HG03565 (cell line): ENCODE measurements around the gene MAP3K8.
A peak's percentile ranks its signal among the peaks of the same experiment; 100 is the strongest.

Source experiments
- ATAC-seq: cut with Tn5 transposase; IDR thresholded peaks from one replicate; pipeline ENCODE4 v1.9.1; 2021; ENCODE audit warnings: mild to moderate bottlenecking, moderate library complexity; ENCODE audit not compliant: unreplicated experiment

The MAP3K8 gene

DNA sequence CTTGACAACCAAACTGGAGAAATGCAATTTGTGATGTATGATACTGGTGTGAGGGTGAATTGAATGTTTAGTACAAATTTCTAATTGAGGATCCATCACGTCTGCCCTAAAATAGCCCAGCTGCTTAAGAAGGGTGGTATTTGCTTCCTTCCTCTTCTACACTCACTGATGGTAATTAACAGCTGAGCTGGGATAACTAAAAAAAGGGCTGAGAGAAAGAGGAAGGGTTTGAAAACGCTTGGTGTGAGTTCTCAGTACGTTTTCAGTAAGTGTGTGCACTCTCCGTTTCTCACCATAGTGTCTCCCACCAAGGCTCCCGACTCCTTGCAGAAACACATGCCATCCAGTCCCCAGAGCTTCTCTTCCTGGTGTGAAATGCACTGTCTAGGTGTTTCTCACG lies 54.3 kb downstream of the MAP3K8 start:
- ATAC-seq = no peak

DNA sequence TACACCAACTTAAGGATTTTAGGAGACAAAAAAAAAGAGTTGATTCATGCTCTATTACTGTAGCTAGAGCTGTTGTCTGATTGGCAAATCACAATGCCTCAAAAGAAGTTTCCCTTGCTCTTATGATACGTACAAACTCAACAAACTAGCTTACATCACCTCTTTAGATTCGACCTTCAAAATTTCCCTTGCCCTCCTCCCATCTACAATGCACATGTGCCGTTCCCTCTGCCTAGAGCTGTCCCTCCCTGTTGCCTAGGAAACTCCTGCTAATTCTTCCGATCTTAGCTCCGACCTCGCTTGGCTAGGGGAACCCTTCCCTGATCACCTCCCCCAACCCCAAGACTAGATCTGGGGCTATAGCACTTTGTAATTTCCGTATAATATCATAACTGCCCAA lies 55.4 kb downstream of the MAP3K8 start:
- ATAC-seq = no peak

DNA sequence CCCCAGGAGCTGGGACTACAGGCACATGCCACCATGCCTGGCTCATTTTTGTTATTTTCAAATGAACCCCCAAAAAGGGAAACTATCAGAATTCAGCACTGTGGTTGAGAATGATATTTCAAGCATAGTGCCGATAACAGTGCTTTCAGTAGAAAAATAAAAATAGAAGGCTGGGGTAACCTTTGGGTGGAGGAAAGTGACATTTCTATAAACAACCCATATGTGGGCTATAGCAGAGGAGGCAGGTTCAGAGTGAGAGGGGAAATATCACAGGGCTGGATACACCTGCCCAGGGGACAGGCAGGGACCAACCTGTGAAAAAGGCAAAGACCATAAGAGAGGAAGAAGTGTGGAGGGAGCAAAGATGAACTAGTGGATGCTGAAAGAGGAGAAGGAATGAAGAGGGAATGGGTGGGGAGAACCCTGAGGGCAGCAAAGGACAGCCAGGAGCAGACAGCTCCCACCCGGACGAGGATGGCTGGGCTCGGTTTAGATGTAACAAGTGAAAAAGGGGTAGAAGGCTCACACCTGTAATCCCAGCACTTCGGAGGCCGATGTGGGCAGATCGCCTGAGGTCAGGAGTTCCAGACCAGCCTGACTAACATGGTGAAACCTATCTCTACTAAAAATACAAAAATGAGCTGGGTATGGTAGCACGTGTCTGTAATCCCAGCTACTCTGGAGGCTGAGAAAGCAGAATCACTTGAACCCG lies 56.5 kb downstream of the MAP3K8 start:
- no peak for ATAC-seq

DNA sequence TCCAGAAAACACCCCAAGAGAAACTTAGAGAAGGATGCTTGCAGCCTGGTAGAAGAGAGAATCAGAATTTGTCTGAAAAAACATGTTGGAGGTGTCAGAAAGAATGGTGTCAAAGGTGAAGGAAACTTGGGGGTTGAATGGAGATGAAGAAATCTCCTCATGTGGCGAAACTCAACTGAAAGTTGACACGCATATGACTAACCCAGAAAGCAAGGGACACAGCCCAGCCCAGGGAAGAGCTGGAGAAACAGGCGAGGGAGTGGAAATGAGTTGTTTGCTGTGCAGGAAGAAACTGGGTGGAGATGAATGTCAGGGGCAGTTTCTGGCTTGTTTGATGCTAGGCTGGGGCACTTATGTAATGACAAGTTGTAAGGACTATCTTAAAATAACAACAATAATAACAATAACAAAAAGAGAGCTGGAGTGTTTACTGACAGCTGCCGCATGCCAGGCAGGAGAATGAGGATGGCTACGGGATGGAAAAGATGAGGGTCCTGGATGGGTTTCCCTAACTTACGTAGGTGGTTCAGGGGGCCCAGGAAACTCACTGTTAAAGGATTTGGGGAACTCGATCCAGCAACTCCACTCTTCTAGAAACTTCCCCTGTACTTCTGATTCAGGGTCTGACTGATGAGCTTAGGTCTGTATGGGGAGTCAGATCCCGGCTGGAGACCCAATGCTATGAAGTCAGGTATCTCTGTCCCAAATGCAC lies 57.4 kb downstream of the MAP3K8 start:
- ATAC-seq = no peak

DNA sequence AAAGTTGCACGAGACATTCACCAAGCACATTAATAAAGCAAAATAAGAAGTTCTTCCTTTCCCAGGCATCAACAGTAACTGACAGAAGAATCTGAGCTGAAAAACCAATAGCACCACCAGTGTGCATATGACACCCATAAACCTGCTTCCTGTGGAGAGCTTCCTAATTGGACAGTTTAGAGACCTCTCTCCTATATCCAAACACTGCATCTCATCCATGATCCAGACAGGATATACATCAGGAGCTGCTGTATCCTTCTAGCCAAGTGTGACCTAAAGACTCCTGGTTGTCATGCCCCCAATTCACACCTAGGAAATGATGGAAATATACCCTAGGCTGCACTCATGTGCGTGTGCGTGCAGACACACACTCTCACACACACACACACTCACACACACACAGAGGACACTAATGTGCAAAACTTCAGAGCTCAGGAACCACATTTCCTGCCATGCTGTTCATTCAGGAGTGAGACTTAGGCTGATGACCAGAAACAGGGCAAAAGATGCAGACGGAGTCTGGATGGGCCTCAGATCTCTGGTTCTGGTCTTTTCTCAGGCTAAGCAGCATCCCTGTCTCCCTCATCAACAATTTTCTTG lies 58.0 kb downstream of the MAP3K8 start:
- no peak for ATAC-seq

DNA sequence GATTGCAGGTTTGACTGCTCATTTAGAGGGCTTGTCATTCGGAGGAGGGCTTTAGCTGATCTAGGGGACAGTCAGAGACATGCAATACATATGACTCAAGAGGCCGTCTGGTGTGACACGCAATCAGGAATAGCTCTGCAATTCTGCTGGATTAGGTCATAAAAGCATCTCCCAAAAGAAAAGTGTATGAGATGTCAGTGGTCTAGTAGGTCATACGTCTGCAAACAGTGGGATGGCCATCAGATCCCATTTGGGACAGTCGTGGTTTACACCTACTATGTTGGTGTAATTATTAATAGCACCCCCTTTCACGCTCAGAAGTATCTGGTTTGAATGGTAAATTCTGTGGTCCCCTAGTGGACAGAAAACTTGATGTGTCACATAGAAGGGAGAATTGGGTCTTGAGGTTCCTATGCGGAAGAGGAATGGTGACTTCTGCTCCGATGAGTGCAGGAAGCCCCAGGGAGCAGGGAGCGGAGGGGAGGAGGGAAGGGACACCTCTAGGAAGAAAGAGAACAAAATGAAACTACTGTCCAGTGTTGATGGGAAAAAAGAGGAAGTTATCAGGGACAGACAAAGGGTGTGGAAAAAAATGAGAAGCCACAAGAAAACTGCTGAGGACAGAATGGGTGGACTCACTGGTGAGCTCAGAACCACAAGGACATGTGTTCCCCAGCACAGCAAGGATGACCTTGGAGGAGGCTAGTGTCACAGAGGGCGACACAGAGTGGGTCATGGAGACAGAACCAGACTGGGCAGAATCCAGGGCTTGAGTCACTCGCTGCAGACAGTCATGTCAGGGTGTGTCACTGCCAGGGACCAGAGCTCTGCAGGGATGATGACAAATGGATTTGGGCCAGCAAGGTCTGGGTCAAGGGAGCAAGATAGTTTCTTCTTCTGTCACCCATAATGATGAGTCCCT lies 59.9 kb downstream of the MAP3K8 start:
- no peak for ATAC-seq

DNA sequence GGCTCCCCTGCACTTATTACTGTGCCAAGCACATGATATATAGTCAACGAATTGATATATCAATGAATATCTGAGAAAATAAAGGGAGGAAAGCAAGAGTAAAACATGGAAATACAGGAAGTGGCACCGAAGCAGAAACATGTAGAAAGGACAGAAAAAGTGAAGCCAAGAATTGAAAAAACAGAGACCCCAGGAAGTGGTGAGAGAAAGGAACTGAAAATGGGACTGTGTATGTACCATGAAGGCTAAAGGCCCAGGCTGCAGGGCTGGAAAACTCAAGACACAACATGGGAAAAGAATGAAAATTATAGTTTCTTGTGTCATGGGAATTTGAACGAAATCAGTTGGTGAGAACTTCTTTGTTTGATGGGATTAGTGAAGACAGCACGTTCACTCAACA lies 60.6 kb downstream of the MAP3K8 start:
- no peak for ATAC-seq

DNA sequence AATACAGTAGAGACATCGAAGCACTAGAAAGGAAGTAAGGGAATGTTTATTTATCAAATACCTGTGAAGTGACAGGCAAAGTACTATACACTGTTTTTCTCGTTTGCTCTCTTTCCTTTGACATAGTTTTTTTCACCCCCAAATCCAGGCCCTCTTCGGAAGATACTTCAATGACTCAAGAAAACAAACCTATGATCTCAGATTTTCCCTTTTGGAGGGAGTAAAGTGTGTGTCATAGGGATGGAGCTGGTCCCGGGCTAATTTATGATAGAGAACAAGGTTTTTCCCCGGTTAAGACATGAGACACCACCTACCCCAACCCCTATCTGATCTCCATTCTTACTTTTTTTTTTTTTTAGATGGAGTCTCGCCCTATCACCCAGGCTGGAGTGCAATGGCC lies 61.7 kb downstream of the MAP3K8 start:
- no peak for ATAC-seq

DNA sequence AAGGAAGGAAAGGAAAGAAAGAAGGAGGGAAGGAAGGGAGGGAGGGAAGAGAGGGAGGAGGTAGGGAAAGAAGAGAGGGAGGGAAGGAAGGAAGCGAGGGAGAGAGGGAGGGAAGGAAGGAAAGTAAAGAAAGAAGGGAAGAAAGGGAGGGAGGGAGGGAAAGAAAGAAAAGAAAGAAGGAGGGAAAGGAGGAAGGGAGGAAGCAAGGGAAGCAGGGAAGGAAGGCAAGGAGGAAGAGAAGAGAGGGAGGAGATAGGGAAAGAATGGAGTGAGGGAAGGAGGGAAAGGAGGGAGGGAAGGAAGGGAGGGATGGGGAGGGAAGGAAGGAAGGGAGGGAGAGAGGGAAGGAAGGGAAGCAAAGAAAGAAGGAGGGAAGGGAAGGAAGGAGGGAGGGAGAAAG lies 65.8 kb downstream of the MAP3K8 start:
- no peak for ATAC-seq

DNA sequence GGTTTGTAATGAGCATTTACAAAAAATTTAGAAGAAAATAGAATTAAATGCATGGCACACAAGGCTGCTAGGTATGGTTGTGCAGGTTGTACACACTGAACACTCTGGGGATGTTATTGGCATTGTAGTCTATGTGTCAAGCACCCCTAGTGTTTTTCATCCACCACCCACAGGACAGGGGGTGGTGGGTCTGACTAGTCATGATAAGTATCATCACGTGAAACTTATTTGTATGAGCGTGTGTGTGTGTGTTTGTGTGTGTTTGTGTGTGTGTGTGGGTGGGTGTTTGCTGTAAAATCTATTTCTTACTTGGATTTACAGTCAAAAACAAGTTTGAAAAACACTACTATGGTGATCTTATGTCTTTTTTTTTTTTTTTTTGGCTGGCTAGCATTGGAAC lies 66.5 kb downstream of the MAP3K8 start:
- ATAC-seq = no peak

DNA sequence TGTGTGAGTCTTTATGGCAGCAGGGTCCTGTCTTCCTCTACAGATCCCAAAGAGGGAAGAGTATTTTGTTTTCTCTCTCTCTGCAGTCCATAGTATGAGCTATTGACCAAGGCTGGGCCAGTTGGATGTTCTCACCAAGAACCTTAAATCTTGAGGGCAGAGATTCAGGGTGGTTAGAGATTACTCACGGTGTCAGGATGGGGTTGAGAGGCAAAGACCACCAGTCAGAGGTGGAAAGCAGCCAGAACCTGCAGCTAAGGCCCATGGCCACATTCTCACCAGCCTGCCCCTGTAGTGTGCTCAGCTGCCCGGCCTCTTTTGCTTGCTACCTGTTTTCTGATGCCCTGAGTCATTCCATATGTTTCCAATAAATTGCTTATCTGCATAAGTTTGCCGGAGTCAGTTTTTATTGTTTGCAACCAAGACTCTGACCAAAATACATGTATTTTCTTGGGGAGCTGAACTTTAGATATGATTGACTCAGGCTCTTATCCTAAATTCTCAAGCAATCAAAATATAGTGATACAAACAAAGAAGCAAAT lies 67.0 kb downstream of the MAP3K8 start:
- no peak for ATAC-seq

DNA sequence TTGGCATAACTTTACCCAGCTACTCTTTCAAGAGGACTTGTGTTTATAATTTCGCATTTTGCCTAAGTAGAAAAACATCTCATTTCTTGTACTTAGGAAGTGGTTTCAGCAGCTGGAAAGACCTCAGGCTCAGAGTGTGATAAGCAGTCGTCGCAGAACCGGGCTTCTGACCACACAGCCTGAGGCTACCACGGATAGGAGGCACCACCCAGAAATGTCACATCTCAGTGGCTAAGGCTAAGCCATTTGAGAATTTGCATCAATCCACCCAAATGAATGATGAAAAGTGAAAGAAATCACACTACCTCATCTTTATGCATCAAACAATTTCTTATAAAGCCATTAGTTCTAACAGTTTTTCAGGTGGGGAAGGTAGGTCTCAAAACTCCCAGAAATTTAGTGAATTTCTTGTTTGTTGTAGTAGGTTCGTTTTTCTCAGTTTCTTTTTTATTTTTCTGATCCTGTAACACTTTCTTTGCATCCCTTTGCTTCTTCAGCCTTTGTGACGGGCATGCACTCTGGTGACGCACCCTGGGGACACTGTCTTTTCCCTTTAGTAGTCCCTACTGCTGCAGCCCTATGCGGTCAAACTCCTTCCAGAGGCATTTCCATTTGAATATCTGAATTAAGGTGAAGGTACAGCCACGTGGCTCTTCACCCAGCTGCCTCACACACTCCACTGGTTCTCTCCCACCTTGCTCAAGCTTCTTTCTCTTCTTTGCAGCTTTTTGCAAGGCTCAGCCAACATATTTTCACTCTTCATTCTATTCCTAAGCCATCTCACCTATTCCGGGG lies 68.5 kb downstream of the MAP3K8 start:
- peak; percentile 51 for ATAC-seq

DNA sequence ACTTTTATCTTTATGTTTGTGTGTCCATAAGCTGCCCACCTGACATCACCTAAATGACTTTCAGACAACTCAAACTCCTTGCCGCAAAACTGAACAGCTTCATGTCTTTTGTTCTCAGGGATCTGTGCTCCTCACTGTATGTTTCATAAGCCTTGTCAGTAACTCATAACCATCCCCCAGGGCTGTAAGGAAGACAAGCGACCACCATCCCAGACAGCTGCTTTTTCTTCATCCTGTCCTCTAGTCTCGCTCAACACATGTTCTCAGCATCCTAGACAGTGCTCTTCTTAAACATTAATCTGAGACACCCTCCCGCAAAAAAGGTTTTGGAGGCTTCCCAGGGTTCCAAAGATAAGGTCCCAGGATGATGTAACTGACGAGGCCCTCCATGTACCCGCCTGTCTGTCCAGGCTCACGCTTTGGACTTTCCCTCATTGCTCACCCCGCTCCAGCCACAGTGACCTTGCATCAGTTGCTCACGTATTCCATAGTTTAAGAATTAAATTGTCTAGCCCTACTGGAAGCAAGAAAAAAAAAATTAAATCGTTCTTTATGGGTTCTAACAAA lies 69.8 kb downstream of the MAP3K8 start:
- ATAC-seq = no peak

DNA sequence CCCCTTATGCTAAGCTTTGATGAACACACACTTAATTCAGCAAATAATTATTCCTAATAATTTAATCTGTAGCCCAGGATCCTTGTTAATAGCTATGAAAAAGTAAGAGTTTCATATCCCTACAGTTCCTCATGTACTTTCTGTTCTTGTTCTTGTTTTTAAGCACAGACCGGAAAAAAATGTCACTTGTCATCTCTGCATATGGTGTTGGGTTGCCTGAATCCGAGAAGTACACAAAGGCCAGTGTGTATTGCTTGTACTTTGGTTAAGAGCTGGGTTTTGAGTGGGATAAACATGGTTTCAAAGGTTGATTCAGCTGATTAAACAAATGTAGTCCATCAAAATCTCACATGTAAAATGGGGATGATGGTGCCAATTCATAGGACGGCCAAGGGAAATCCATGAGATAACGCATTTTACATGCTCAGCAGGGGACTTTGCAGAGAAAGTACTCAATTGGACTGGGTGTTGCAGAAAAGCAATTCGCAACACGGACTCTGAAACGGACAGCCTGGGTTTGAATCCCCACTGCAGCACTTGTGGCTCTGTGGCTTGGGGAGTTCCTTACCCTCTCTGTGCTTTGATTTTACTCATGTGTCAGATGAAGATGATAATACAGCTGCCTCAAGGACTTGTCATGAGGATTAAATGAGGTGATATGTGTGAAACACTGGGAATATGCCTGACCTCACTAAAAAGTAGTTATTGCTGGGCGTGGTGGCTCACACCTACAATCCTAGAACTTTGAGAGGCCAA lies 71.7 kb downstream of the MAP3K8 start:
- ATAC-seq = no peak

DNA sequence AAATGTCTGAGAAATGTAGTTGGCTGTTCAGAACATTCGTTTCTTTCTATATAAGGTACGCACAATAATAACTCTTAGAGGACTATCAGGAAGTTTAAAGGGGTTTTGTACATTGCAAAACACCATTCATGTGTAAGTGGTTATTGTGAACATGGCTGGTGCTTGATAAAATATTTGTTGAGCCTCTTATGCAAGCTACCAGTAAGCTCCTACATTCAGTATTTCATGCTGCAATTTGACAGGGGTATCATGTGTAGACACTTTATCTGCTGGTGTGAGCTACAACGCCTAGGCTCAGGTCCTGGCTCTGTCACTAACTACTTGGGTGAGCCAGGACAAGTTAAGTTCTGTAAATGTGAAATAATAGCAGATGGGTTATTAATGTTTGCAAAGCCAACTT lies 75.5 kb downstream of the MAP3K8 start:
- ATAC-seq = no peak

DNA sequence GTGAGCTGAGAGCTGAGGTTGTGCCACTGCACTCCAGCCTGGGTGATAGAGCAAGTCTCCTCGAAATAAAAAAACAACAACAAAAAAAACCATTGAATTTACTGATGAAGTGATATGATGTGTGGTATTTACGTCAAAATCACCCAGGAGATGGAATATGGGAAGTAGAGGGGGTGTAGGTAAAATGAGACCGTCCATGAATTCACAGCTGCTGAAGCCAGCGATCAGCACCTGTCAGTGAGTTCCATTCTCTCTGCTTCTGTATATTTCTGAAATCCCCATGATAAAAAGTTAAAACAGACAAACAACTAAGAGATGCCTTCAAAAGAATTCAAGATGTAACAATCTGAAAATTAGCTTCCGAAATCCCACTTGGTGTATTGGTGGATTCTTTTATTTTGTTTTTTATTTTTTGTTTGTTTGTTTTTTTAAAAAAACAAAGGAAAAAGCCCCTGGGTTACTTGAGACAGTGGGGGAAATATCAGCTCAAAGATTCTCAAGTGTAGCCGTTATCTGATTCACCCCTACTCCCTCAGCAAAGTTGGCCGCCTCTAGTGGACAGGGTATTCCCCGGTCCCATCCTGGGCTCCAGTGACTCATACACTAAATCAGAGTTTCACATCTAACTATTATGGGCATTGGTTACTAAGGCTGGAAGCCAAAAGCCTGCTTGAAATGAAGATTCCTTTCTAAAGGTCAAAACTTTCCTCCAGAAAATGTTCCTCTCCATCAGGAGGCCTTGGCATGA lies 76.4 kb downstream of the MAP3K8 start:
- ATAC-seq = peak; percentile 87

DNA sequence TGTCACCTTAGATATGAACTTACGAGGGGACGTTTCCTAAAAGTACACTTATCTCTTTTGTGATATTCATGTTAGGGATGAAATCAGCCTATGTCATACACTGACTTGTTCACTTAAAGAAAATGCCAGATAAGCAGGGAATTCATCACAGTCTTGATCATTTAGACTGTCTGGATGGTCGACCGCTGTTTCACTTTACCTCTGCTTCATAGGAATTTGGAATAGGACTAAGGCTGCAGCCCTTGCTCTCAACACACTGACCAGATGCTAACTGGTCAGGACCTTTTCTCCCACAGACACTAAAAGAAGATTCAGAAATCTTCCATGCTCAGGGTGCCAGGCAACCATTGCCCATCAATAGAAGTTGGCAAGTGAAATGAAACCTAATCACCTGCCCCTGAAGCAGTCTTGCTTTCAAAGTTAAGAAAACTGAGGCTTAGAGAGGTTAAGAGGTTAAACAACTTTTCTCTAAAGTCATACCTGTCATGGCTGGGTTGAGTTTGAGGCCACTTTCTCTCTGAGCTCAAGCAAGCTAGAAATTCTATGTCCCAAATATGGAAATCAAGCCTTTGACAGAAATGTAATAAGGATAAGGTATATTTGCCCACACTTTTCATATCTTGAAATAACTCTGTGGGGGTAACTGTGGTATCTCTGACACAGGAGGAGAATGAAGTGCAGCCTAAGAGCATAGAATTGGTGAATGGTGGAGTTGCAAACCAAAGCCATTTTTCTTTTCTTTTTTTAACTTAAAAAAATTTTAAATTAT lies 77.1 kb downstream of the MAP3K8 start:
- peak; percentile 30 for ATAC-seq
